ENCODE results near the gene PARP6.

- TF ChIP-seq CTCF (IDR thresholded peaks at IDR 0.05) (no peak), POLR2AphosphoS5 (IDR thresholded peaks at IDR 0.05; ENCODE audit: low read depth, low read length) (no peak), TCF7L2 (IDR thresholded peaks at IDR 0.05; ENCODE audit: low read depth, low read length) (no peak), SIN3A (IDR thresholded peaks at IDR 0.05; ENCODE audit: borderline replicate concordance, insufficient read depth, low read depth, low read length) (no peak)
- TF ChIP-seq, protein P1, sequence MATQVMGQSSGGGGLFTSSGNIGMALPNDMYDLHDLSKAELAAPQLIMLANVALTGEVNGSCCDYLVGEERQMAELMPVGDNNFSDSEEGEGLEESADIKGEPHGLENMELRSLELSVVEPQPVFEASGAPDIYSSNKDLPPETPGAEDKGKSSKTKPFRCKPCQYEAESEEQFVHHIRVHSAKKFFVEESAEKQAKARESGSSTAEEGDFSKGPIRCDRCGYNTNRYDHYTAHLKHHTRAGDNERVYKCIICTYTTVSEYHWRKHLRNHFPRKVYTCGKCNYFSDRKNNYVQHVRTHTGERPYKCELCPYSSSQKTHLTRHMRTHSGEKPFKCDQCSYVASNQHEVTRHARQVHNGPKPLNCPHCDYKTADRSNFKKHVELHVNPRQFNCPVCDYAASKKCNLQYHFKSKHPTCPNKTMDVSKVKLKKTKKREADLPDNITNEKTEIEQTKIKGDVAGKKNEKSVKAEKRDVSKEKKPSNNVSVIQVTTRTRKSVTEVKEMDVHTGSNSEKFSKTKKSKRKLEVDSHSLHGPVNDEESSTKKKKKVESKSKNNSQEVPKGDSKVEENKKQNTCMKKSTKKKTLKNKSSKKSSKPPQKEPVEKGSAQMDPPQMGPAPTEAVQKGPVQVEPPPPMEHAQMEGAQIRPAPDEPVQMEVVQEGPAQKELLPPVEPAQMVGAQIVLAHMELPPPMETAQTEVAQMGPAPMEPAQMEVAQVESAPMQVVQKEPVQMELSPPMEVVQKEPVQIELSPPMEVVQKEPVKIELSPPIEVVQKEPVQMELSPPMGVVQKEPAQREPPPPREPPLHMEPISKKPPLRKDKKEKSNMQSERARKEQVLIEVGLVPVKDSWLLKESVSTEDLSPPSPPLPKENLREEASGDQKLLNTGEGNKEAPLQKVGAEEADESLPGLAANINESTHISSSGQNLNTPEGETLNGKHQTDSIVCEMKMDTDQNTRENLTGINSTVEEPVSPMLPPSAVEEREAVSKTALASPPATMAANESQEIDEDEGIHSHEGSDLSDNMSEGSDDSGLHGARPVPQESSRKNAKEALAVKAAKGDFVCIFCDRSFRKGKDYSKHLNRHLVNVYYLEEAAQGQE (IDR thresholded peaks at IDR 0.05; ENCODE audit: insufficient read depth in 1 of 2, low read depth in 2 of 2, low read length in 1 of 2), result no peak
Measured at GRCh38 chr15:72238586-72238985, 33.8 kb downstream of the PARP6 start.
